Adrenal gland (tissue), 5 donors: ENCODE data around the gene LPCAT3.
"Not testable (repeated sequence)": the region's sequence is repeated elsewhere in the genome, so short reads cannot be mapped to it uniquely, and the experiment has no call there.

ENCODE experiments used
- CTCF ChIP-seq, 6 experiments: fragments of 450-650 bp in 4 of 6; fragments of 200-600 bp in 2 of 6; sonication (generic) in 1 of 6; IDR thresholded peaks; 1 replicate in 5 of 6; 2 replicates in 1 of 6; pipeline versions ENCODE4 v1.5.1 to v1.8.0; 2016 to 2021; ENCODE audit warnings: antibody characterized with exemption in 6 of 6, mild to moderate bottlenecking in 2 of 6, moderate library complexity in 1 of 6
- POLR2A ChIP-seq, 2 donors: fragments of 450-650 bp; IDR thresholded peaks; one replicate each; pipeline ENCODE4 v1.6.1; 2017; ENCODE audit warnings: antibody characterized with exemption in 2 of 2, mild to moderate bottlenecking in 2 of 2, moderate library complexity in 1 of 2
- donor health status: DM: no; HTN: no; CAD: no.

DNA sequence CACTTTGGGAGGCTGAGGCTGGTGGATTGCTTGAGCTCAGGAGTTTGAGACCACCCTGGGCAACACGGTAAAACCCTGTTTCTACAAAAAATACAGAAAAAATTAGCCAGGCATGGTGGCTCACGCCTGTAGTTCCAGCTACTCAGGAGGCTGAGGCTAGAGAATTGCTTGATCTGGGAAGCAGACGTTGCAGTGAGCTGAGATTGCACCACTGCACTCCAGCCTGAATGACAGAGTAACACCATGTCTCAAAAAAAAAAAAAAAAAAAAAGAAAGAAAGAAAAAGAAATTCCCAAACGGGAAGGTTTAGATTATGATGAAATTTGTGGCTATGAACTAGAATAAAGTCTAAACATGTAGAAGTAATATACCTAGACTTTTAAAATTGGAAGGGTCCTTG, 6.9 kb downstream of the LPCAT3 start:
- not testable (repeated sequence) for TF ChIP-seq CTCF, POLR2A (IDR thresholded peaks at IDR 0.05)
